Measurements from ENCODE around the gene MLST8.

Gene MLST8

GRCh38 chr16:2186064-2186463, 19.2 kb upstream of the MLST8 start:
- Histone ChIP-seq H3K36me3 (ENCODE audit: insufficient read depth, low read length) (no peaks in the 10 kb centered on the region), H3K9ac (ENCODE audit: low read length) (no peak overlapping the region), H3K27ac (ENCODE audit: low read depth, low read length, poor library complexity, severe bottlenecking) (no peak overlapping the region), H3K4me2 (ENCODE audit: low read length) (no peak overlapping the region), H3K4me3 (ENCODE audit: low read depth, low read length, poor library complexity, severe bottlenecking) (no peak overlapping the region), H3K27me3 (ENCODE audit: insufficient read depth, low read length) (peaks cover 18% of the 10 kb centered on the region; the same call in 1 of the 2 replicates), H3K79me2 (ENCODE audit: insufficient read depth, low read length) (no peaks in the 10 kb centered on the region), H2AFZ (ENCODE audit: low read length) (no peak overlapping the region), H3F3A (ENCODE audit: insufficient read depth, low read length) (no peaks in the 10 kb centered on the region), H3K4me1 (ENCODE audit: insufficient read depth, low read length, severe bottlenecking) (no peaks in the 10 kb centered on the region), H3K9me2 (ENCODE audit: low read depth, low read length) (no peaks in the 10 kb centered on the region), H3K9me3 (ENCODE audit: low read length) (no peaks in the 10 kb centered on the region), H4K20me1 (ENCODE audit: insufficient read depth, low read length) (no peaks in the 10 kb centered on the region)
- no peak for TF ChIP-seq EZH2 (IDR thresholded peaks at IDR 0.05; ENCODE audit: borderline replicate concordance, low read length)
- TF ChIP-seq, protein P1, sequence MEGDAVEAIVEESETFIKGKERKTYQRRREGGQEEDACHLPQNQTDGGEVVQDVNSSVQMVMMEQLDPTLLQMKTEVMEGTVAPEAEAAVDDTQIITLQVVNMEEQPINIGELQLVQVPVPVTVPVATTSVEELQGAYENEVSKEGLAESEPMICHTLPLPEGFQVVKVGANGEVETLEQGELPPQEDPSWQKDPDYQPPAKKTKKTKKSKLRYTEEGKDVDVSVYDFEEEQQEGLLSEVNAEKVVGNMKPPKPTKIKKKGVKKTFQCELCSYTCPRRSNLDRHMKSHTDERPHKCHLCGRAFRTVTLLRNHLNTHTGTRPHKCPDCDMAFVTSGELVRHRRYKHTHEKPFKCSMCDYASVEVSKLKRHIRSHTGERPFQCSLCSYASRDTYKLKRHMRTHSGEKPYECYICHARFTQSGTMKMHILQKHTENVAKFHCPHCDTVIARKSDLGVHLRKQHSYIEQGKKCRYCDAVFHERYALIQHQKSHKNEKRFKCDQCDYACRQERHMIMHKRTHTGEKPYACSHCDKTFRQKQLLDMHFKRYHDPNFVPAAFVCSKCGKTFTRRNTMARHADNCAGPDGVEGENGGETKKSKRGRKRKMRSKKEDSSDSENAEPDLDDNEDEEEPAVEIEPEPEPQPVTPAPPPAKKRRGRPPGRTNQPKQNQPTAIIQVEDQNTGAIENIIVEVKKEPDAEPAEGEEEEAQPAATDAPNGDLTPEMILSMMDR (IDR thresholded peaks at IDR 0.05; ENCODE audit: low read length), result no peak

DNA sequence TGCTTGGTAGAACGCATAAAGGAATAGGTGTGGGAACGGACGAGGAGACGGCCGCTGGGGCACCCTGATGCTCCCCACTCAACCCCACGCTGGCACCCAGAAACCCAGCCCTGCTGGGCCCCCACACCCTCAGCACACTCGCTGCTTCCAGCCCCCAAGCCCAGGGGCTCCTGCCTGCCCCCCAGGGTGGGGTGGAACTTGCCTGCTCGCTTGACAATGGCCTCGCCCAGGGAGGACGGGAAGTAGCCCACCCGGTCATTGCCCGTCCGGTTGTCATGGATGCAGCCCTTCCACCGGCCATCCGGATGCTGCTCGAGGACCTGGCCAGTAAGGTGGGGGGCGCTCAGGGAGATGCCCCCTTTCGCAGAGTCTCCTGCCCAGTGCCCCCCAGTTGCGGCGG, 18.7 kb upstream of the MLST8 start:
- Histone ChIP-seq H3K79me2 (ENCODE audit: insufficient read depth, low read length) (no peaks in the 10 kb centered on the region), H3K36me3 (ENCODE audit: insufficient read depth, low read length) (no peaks in the 10 kb centered on the region), H4K20me1 (ENCODE audit: insufficient read depth, low read length) (no peaks in the 10 kb centered on the region), H3K4me1 (ENCODE audit: insufficient read depth, low read length, severe bottlenecking) (no peaks in the 10 kb centered on the region), H3F3A (ENCODE audit: insufficient read depth, low read length) (no peaks in the 10 kb centered on the region), H2AFZ (ENCODE audit: low read length) (no peak overlapping the region), H3K9me2 (ENCODE audit: low read depth, low read length) (no peaks in the 10 kb centered on the region), H3K9me3 (ENCODE audit: low read length) (no peaks in the 10 kb centered on the region), H3K4me3 (ENCODE audit: low read depth, low read length, poor library complexity, severe bottlenecking) (no peak overlapping the region), H3K27me3 (ENCODE audit: insufficient read depth, low read length) (peaks cover 18% of the 10 kb centered on the region; the same call in 1 of the 2 replicates), H3K9ac (ENCODE audit: low read length) (no peak overlapping the region), H3K27ac (ENCODE audit: low read depth, low read length, poor library complexity, severe bottlenecking) (no peak overlapping the region), H3K4me2 (ENCODE audit: low read length) (no peak overlapping the region)
- no peak for TF ChIP-seq EZH2 (IDR thresholded peaks at IDR 0.05; ENCODE audit: borderline replicate concordance, low read length)

GRCh38 chr16:2187212-2187611, 18.0 kb upstream of the MLST8 start:
- H3K9ac ChIP-seq (ENCODE audit: low read length), result no peak overlapping the region
- no peaks in the 10 kb centered on the region for H4K20me1 ChIP-seq (ENCODE audit: insufficient read depth, low read length)
- H3K27ac ChIP-seq (ENCODE audit: low read depth, low read length, poor library complexity, severe bottlenecking), result no peak overlapping the region
- H3K9me3 ChIP-seq (ENCODE audit: low read length), result no peaks in the 10 kb centered on the region
- H3K79me2 ChIP-seq (ENCODE audit: insufficient read depth, low read length), result no peaks in the 10 kb centered on the region
- H3K4me1 ChIP-seq (ENCODE audit: insufficient read depth, low read length, severe bottlenecking), result no peaks in the 10 kb centered on the region
- H3F3A ChIP-seq (ENCODE audit: insufficient read depth, low read length), result no peaks in the 10 kb centered on the region
- no peak overlapping the region for H2AFZ ChIP-seq (ENCODE audit: low read length)
- H3K4me2 ChIP-seq (ENCODE audit: low read length), result no peak overlapping the region
- peaks cover 18% of the 10 kb centered on the region; the same call in 1 of the 2 replicates for H3K27me3 ChIP-seq (ENCODE audit: insufficient read depth, low read length)
- TF ChIP-seq EZH2 (IDR thresholded peaks at IDR 0.05; ENCODE audit: borderline replicate concordance, low read length), result no peak
- TF ChIP-seq, protein P1 (IDR thresholded peaks at IDR 0.05; ENCODE audit: low read length), result no peak
- no peaks in the 10 kb centered on the region for H3K36me3 ChIP-seq (ENCODE audit: insufficient read depth, low read length)
- H3K4me3 ChIP-seq (ENCODE audit: low read depth, low read length, poor library complexity, severe bottlenecking), result no peak overlapping the region
- H3K9me2 ChIP-seq (ENCODE audit: low read depth, low read length), result no peaks in the 10 kb centered on the region

GRCh38 chr16:2188395-2188794, 16.9 kb upstream of the MLST8 start:
- Histone ChIP-seq H3K4me3 (ENCODE audit: low read depth, low read length, poor library complexity, severe bottlenecking) (no peak overlapping the region), H3K79me2 (ENCODE audit: insufficient read depth, low read length) (no peaks in the 10 kb centered on the region), H3K9ac (ENCODE audit: low read length) (no peak overlapping the region), H3K9me2 (ENCODE audit: low read depth, low read length) (no peaks in the 10 kb centered on the region), H3K4me1 (ENCODE audit: insufficient read depth, low read length, severe bottlenecking) (no peaks in the 10 kb centered on the region), H3K4me2 (ENCODE audit: low read length) (no peak overlapping the region), H2AFZ (ENCODE audit: low read length) (no peak overlapping the region), H3K36me3 (ENCODE audit: insufficient read depth, low read length) (no peaks in the 10 kb centered on the region), H3K27me3 (ENCODE audit: insufficient read depth, low read length) (peaks cover 18% of the 10 kb centered on the region; the same call in 1 of the 2 replicates), H4K20me1 (ENCODE audit: insufficient read depth, low read length) (no peaks in the 10 kb centered on the region), H3K27ac (ENCODE audit: low read depth, low read length, poor library complexity, severe bottlenecking) (no peak overlapping the region), H3K9me3 (ENCODE audit: low read length) (no peaks in the 10 kb centered on the region), H3F3A (ENCODE audit: insufficient read depth, low read length) (no peaks in the 10 kb centered on the region)
- TF ChIP-seq EZH2 (IDR thresholded peaks at IDR 0.05; ENCODE audit: borderline replicate concordance, low read length), result no peak
- TF ChIP-seq, protein P1 (IDR thresholded peaks at IDR 0.05; ENCODE audit: low read length), result no peak

All from OCI-LY1 (cell line).